GM10266 (cell line): ENCODE data around the gene CCNC.
A peak's percentile ranks its signal among the peaks of the same experiment; 100 is the strongest.

ENCODE experiments used
- DNase-seq: peaks from one replicate; pipeline ENCODE4 v3.0.0; 2012; ENCODE audit errors: extremely low spot score
- CTCF ChIP-seq: IDR thresholded peaks from 2 replicates; pipeline ENCODE4 v1.5.1; 2012; ENCODE audit warnings: mild to moderate bottlenecking, low read depth; ENCODE audit not compliant: control insufficient read depth, insufficient read depth; ENCODE audit errors: missing control alignments

CCNC gene

GRCh38 chr6:99521633-99522151 is 46.8 kb downstream of the CCNC start:
- TF ChIP-seq CTCF, result no peak
- DNase-seq, result no peak

GRCh38 chr6:99520855-99521632 is 47.4 kb downstream of the CCNC start:
- DNase-seq, result peak; percentile 79
- peak; percentile 86 for TF ChIP-seq CTCF

GRCh38 chr6:99519446-99519845 is 49.0 kb downstream of the CCNC start:
- TF ChIP-seq CTCF, result no peak
- no peak for DNase-seq

GRCh38 chr6:99514089-99514488 is 54.4 kb downstream of the CCNC start:
- DNase-seq, result no peak

GRCh38 chr6:99512033-99512432 is 56.4 kb downstream of the CCNC start:
- no peak for TF ChIP-seq CTCF
- DNase-seq, result no peak

More at GRCh38 chr6:99514089-99514488, 54.4 kb downstream of the CCNC start:
- TF ChIP-seq CTCF, result no peak

GRCh38 chr6:99507648-99508047 is 60.8 kb downstream of the CCNC start:
- no peak for TF ChIP-seq CTCF
- no peak for DNase-seq

GRCh38 chr6:99501762-99502161 is 66.7 kb downstream of the CCNC start:
- TF ChIP-seq CTCF, result no peak
- no peak for DNase-seq
